SK-N-SH (cell line): ENCODE measurements around the gene POU2F1. TPM values are rescaled to one million over a fixed set of nuclear protein-coding genes. Genes with fewer than 3 reads are reported as not detected.

ENCODE experiments used
- CTCF ChIA-PET: fragments of 300-600, 350-600 bp; formaldehyde crosslinking; extraction: SDS; loops from one replicate; lab custom pipeline; 2021; lab: Yijun Ruan, JAX
- POLR2A ChIA-PET: fragments of 350-600 bp; sonication (Branson Sonifier 250); formaldehyde crosslinking; extraction: SDS; loops from one replicate; lab custom pipeline; 2020; ENCODE audit warnings: antibody characterized with exemption, inconsistent platforms; lab: Yijun Ruan, JAX
- DNase-seq: peaks from one replicate; pipeline ENCODE4 v3.0.0; 2012
- H2AFZ ChIP-seq: fragments of 200-600 bp; sonication (generic); 2 replicates; pipeline ENCODE4 v1.8.1; 2016; ENCODE audit warnings: antibody characterized with exemption, mild to moderate bottlenecking, low read depth
- H3F3A ChIP-seq: fragments of 200-600 bp; sonication (generic); replicated peaks from 2 replicates; pipeline ENCODE3; 2016; ENCODE audit warnings: antibody characterized with exemption, mild to moderate bottlenecking; ENCODE audit not compliant: insufficient read depth
- H3K27ac ChIP-seq, 2 experiments: fragments of 200-500 bp in 1 of 2; fragments of 200-600 bp in 1 of 2; sonication (Bioruptor generic) in 1 of 2; sonication (generic), shearing (Covaris generic) in 1 of 2; 2 replicates each; pipeline versions ENCODE4 v1.5.1 to v1.6.1; 2014 to 2016; ENCODE audit warnings: low read depth in 2 of 2, inconsistent platforms in 1 of 2, low read length in 1 of 2, mild to moderate bottlenecking in 1 of 2, mixed read lengths in 1 of 2
- H3K27me3 ChIP-seq: fragments of 200-600 bp; sonication (generic), shearing (Covaris generic); 2 replicates; pipeline ENCODE4 v1.6.1; 2016; ENCODE audit warnings: mixed run types; ENCODE audit not compliant: insufficient read depth
- H3K36me3 ChIP-seq, 2 experiments: fragments of 200-500 bp in 1 of 2; fragments of 200-600 bp in 1 of 2; sonication (Bioruptor generic) in 1 of 2; sonication (generic) in 1 of 2; replicated peaks in 1 of 2; 2 replicates each; pipeline versions ENCODE3 to v1.5.1; 2014 to 2016; ENCODE audit warnings: low read length in 1 of 2, mild to moderate bottlenecking in 1 of 2; ENCODE audit not compliant: insufficient read depth in 2 of 2, control insufficient read depth in 1 of 2
- H3K4me1 ChIP-seq, 2 experiments: fragments of 200-500 bp in 1 of 2; fragments of 200-600 bp in 1 of 2; sonication (Bioruptor generic) in 1 of 2; sonication (generic), shearing (Covaris generic) in 1 of 2; 2 replicates each; pipeline versions ENCODE4 v1.5.1 to v1.6.1; 2014 to 2016; ENCODE audit warnings: low read depth in 1 of 2, low read length in 1 of 2, mixed run types in 1 of 2; ENCODE audit not compliant: insufficient read depth in 2 of 2, control insufficient read depth in 1 of 2
- H3K4me2 ChIP-seq: fragments of 200-600 bp; sonication (generic), shearing (Covaris generic); 2 replicates; pipeline ENCODE4 v1.6.1; 2017; ENCODE audit warnings: mixed run types
- H3K4me3 ChIP-seq, 2 experiments: fragments of 200-500 bp in 1 of 2; fragments of 200-600 bp in 1 of 2; sonication (Bioruptor generic) in 1 of 2; sonication (generic), shearing (Covaris generic) in 1 of 2; 2 replicates each; pipeline versions ENCODE4 v1.5.1 to v1.8.1; 2014 to 2016; ENCODE audit warnings: low read depth in 2 of 2, inconsistent platforms in 1 of 2, low read length in 1 of 2, mild to moderate bottlenecking in 1 of 2, mixed read lengths in 1 of 2, moderate library complexity in 1 of 2
- H3K79me2 ChIP-seq: fragments of 200-600 bp; sonication (generic); 2 replicates; pipeline ENCODE4 v1.8.1; 2017; ENCODE audit warnings: mild to moderate bottlenecking; ENCODE audit not compliant: insufficient read depth
- H3K9ac ChIP-seq: fragments of 200-600 bp; sonication (generic); 2 replicates; pipeline ENCODE4 v1.6.1; 2017; ENCODE audit warnings: mixed run types
- H3K9me2 ChIP-seq: fragments of 200-600 bp; sonication (generic); 2 replicates; pipeline ENCODE4 v1.6.1; 2017; ENCODE audit warnings: mixed run types
- H3K9me3 ChIP-seq: fragments of 200-600 bp; sonication (generic); 2 replicates; pipeline ENCODE4 v1.6.1; 2017; ENCODE audit warnings: mixed run types, mild to moderate bottlenecking, moderate library complexity
- H4K20me1 ChIP-seq: fragments of 200-600 bp; sonication (generic); 2 replicates; pipeline ENCODE4 v1.6.1; 2017; ENCODE audit warnings: mild to moderate bottlenecking, mixed run types; ENCODE audit not compliant: insufficient read depth
- EP300 ChIP-seq, 2 experiments: IDR thresholded peaks; 2 replicates each; pipeline versions ENCODE4 v1.4.0 to v1.6.1; 2012; ENCODE audit warnings: borderline replicate concordance in 1 of 2, low read depth in 1 of 2, low read length in 1 of 2
- EZH2phosphoT487 ChIP-seq: fragments of 200-600 bp; sonication (generic); IDR thresholded peaks from 2 replicates; pipeline ENCODE4 v1.6.1; 2017; ENCODE audit warnings: low read depth, mixed run types, mild to moderate bottlenecking, antibody characterized with exemption, moderate library complexity, borderline replicate concordance
- FOXM1 ChIP-seq: IDR thresholded peaks from 2 replicates; pipeline ENCODE4 v1.4.0; 2012; ENCODE audit warnings: low read depth, mild to moderate bottlenecking
- GABPA ChIP-seq: IDR thresholded peaks from 2 replicates; pipeline ENCODE4 v1.4.0; 2012; ENCODE audit warnings: low read depth, mild to moderate bottlenecking
- MXI1 ChIP-seq: IDR thresholded peaks from 2 replicates; pipeline ENCODE4 v1.6.1; 2012; ENCODE audit warnings: mild to moderate bottlenecking, low read depth, low read length, improper control_type of control experiment
- NFIC ChIP-seq: IDR thresholded peaks from 2 replicates; pipeline ENCODE4 v1.4.0; 2012; ENCODE audit warnings: borderline replicate concordance
- NRF1 ChIP-seq: IDR thresholded peaks from 2 replicates; pipeline ENCODE4 v1.6.1; 2012; ENCODE audit warnings: low read depth, mild to moderate bottlenecking, low read length
- POLR2AphosphoS5 ChIP-seq: IDR thresholded peaks from 2 replicates; pipeline ENCODE4 v1.6.1; 2012; ENCODE audit warnings: low read depth, low read length
- RFX5 ChIP-seq: IDR thresholded peaks from 2 replicates; pipeline ENCODE4 v1.6.1; 2012; ENCODE audit warnings: mild to moderate bottlenecking, improper control_type of control experiment, low read length
- RXRA ChIP-seq: IDR thresholded peaks from 2 replicates; pipeline ENCODE4 v1.4.0; 2012; ENCODE audit warnings: low read depth, mild to moderate bottlenecking, borderline replicate concordance
- SIN3A ChIP-seq: IDR thresholded peaks from 2 replicates; pipeline ENCODE4 v1.6.1; 2012; ENCODE audit warnings: low read depth, mild to moderate bottlenecking, low read length, moderate library complexity, borderline replicate concordance
- SMC3 ChIP-seq: IDR thresholded peaks from 2 replicates; pipeline ENCODE4 v1.6.1; 2012; ENCODE audit warnings: low read depth, low read length, improper control_type of control experiment
- TCF12 ChIP-seq: IDR thresholded peaks from 2 replicates; pipeline ENCODE4 v1.4.0; 2012
- USF2 ChIP-seq: fragments of 150-350 bp; IDR thresholded peaks from 2 replicates; pipeline ENCODE4 v1.6.1; 2017; ENCODE audit warnings: antibody characterized with exemption, low read length, low read depth, borderline replicate concordance
- WGBS: methylation state at CpG from one replicate; pipeline ENCODE4 v1.1.6; 2017; ENCODE audit warnings: low lambda C conversion rate; 5-methylcytosine and 5-hydroxymethylcytosine counted together
- polyA plus RNA-seq, 3 experiments: library from polyadenylated mRNA; depleted of rRNA; stranded (reverse); fragments of >200 nt; gene quantifications; 2 replicates each; pipeline ENCODE4 v1.2.3, GENCODE V29; 2012
- TF ChIP-seq, protein P1 (sequence below): fragments of 200-600 bp; sonication (generic); IDR thresholded peaks from 2 replicates; pipeline ENCODE4 v1.6.1; 2017; ENCODE audit warnings: antibody characterized with exemption, mild to moderate bottlenecking, moderate library complexity
- TF ChIP-seq, protein P2 (sequence below): IDR thresholded peaks from 2 replicates; pipeline ENCODE4; 2012
- TF ChIP-seq, protein P3 (sequence below): IDR thresholded peaks from 2 replicates; pipeline ENCODE4 v1.4.0; 2012; ENCODE audit warnings: low read depth, borderline replicate concordance
- TF ChIP-seq, protein P4 (sequence below): IDR thresholded peaks from 2 replicates; pipeline ENCODE4 v1.4.0; 2012; ENCODE audit warnings: low read depth

POU2F1 gene
- polyA plus RNA-seq, 1 of the 3 experiments (the other 2 are of a cell fraction), result 1.2 TPM

DNA sequence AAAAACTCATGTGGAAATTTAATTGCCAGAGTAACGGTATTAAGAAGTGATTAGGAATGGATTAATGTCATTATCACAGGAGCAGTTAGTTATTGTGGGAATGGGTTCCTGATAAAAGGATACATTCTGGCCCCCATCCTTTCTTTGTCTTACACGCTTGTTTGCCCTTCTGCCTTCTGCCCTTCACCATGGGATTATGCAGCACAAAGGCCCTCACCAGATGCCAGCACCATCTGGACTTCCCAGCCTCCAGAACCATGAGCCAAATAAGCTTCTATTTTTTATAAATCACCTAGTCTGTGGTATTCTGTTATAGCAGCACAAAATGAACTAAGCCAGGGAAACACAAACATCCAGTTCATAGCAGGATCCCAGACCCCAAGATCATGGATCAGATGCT, 33.9 kb upstream of the POU2F1 start (continued):
- TF ChIP-seq, protein P1, sequence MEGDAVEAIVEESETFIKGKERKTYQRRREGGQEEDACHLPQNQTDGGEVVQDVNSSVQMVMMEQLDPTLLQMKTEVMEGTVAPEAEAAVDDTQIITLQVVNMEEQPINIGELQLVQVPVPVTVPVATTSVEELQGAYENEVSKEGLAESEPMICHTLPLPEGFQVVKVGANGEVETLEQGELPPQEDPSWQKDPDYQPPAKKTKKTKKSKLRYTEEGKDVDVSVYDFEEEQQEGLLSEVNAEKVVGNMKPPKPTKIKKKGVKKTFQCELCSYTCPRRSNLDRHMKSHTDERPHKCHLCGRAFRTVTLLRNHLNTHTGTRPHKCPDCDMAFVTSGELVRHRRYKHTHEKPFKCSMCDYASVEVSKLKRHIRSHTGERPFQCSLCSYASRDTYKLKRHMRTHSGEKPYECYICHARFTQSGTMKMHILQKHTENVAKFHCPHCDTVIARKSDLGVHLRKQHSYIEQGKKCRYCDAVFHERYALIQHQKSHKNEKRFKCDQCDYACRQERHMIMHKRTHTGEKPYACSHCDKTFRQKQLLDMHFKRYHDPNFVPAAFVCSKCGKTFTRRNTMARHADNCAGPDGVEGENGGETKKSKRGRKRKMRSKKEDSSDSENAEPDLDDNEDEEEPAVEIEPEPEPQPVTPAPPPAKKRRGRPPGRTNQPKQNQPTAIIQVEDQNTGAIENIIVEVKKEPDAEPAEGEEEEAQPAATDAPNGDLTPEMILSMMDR, result no peak

DNA sequence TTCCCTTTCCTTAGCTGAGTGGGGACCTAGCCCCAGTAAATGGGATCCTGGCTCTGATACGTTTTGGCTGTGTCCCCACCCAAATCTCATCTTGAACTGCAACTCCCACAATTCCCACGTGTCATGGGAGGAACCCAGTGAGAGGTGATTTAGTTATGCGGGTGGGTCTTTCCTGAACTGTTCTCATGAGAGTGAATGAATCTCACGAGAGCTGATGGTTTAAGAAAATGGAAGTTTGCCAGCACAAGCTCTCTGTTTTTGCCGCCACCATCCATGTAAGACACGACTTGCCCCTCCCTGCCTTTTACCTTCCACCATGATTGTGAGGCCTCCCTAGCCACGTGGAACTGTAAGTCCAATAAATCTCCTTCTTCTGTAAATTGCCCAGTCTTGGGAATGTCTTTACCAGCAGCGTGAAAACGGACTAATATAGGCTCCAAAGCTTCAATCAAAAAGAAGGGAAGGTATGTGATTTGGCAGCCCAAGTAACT, 29.9 kb upstream of the POU2F1 start:
- Histone ChIP-seq H4K20me1 (no peaks in the 10 kb centered on the region), H3K4me3 (no peak overlapping the region), H3K36me3 (no peaks in the 10 kb centered on the region), H3K27me3 (peaks cover 7% of the 10 kb centered on the region; the same call in 1 of the 2 replicates), H3K9me2 (no peaks in the 10 kb centered on the region), H3K9ac (no peak overlapping the region), H3K79me2 (no peaks in the 10 kb centered on the region), H3K9me3 (no peaks in the 10 kb centered on the region), H3K27ac (no peak overlapping the region), H3K4me1 (no peaks in the 10 kb centered on the region; a peak in 1 of 4 replicates), H3F3A (no peaks in the 10 kb centered on the region), H2AFZ (no peak overlapping the region), H3K4me2 (no peak overlapping the region)
- POLR2A ChIA-PET, result no interaction called here
- no peak for DNase-seq
- CTCF ChIA-PET, result interaction anchor here (1.1 kb wide), 1 partner anchor 124 kb away, joined by 3 read pairs; no protein-coding TSS in a partner anchor
- 45% methylated on average over 9 of the region's 9 CpGs for WGBS
- TF ChIP-seq RFX5 (no peak), NRF1 (no peak), USF2 (no peak), SIN3A (no peak), MXI1 (no peak), EP300 (IDR thresholded peaks at IDR 0.05; ENCODE audit: borderline replicate concordance in 1 of 2, low read depth in 1 of 2, low read length in 1 of 2) (no peak), FOXM1 (no peak), TCF12 (no peak)

GRCh38 chr1:167191958-167192357, 28.7 kb upstream of the POU2F1 start:
- peaks cover 0 to 9% of the 10 kb centered on the region in 2 experiments; a peak in 1 of 4 replicates for H3K4me1 ChIP-seq
- CTCF ChIA-PET, result no interaction called here
- no peaks in the 10 kb centered on the region for H3K9me3 ChIP-seq
- H3K27ac ChIP-seq, result no peak overlapping the region
- 57% methylated on average over 1 of the region's 1 CpG for WGBS
- no peak overlapping the region for H2AFZ ChIP-seq
- no peak overlapping the region for H3K9ac ChIP-seq
- H3K27me3 ChIP-seq, result peaks cover 7% of the 10 kb centered on the region; the same call in 1 of the 2 replicates
- POLR2A ChIA-PET, result no interaction called here
- H3F3A ChIP-seq, result no peaks in the 10 kb centered on the region
- no peak overlapping the region for H3K4me3 ChIP-seq
- H3K4me2 ChIP-seq, result no peak overlapping the region
- H3K79me2 ChIP-seq, result no peaks in the 10 kb centered on the region
- no peaks in the 10 kb centered on the region for H3K36me3 ChIP-seq
- no peaks in the 10 kb centered on the region for H4K20me1 ChIP-seq
- no peak for DNase-seq
- no peaks in the 10 kb centered on the region for H3K9me2 ChIP-seq
- TF ChIP-seq, protein P2, sequence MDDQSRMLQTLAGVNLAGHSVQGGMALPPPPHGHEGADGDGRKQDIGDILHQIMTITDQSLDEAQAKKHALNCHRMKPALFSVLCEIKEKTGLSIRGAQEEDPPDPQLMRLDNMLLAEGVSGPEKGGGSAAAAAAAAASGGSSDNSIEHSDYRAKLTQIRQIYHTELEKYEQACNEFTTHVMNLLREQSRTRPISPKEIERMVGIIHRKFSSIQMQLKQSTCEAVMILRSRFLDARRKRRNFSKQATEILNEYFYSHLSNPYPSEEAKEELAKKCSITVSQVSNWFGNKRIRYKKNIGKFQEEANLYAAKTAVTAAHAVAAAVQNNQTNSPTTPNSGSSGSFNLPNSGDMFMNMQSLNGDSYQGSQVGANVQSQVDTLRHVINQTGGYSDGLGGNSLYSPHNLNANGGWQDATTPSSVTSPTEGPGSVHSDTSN, result no peak
- TF ChIP-seq TCF12, result no peak
- TF ChIP-seq, protein P3, sequence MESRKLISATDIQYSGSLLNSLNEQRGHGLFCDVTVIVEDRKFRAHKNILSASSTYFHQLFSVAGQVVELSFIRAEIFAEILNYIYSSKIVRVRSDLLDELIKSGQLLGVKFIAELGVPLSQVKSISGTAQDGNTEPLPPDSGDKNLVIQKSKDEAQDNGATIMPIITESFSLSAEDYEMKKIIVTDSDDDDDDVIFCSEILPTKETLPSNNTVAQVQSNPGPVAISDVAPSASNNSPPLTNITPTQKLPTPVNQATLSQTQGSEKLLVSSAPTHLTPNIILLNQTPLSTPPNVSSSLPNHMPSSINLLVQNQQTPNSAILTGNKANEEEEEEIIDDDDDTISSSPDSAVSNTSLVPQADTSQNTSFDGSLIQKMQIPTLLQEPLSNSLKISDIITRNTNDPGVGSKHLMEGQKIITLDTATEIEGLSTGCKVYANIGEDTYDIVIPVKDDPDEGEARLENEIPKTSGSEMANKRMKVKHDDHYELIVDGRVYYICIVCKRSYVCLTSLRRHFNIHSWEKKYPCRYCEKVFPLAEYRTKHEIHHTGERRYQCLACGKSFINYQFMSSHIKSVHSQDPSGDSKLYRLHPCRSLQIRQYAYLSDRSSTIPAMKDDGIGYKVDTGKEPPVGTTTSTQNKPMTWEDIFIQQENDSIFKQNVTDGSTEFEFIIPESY, result no peak
- TF ChIP-seq NFIC, result no peak
- TF ChIP-seq SMC3, result no peak
- TF ChIP-seq RFX5, result no peak
- TF ChIP-seq, protein P4, sequence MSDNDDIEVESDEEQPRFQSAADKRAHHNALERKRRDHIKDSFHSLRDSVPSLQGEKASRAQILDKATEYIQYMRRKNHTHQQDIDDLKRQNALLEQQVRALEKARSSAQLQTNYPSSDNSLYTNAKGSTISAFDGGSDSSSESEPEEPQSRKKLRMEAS, result no peak
- TF ChIP-seq FOXM1, result no peak
- TF ChIP-seq RXRA, result no peak
- no peak for TF ChIP-seq NRF1
- no peak for TF ChIP-seq POLR2AphosphoS5
- TF ChIP-seq GABPA, result no peak
- TF ChIP-seq EZH2phosphoT487, result no peak
- TF ChIP-seq SIN3A, result no peak
